HG02870 (cell line): ENCODE data around the gene FZD2.
"Not testable (repeated sequence)": the region's sequence is repeated elsewhere in the genome, so short reads cannot be mapped to it uniquely, and the experiment has no call there.

Experiments
- ATAC-seq: cut with Tn5 transposase; IDR thresholded peaks from one replicate; pipeline ENCODE4 v1.9.1; 2021; ENCODE audit warnings: mild to moderate bottlenecking, moderate library complexity; ENCODE audit not compliant: unreplicated experiment

Gene FZD2

DNA sequence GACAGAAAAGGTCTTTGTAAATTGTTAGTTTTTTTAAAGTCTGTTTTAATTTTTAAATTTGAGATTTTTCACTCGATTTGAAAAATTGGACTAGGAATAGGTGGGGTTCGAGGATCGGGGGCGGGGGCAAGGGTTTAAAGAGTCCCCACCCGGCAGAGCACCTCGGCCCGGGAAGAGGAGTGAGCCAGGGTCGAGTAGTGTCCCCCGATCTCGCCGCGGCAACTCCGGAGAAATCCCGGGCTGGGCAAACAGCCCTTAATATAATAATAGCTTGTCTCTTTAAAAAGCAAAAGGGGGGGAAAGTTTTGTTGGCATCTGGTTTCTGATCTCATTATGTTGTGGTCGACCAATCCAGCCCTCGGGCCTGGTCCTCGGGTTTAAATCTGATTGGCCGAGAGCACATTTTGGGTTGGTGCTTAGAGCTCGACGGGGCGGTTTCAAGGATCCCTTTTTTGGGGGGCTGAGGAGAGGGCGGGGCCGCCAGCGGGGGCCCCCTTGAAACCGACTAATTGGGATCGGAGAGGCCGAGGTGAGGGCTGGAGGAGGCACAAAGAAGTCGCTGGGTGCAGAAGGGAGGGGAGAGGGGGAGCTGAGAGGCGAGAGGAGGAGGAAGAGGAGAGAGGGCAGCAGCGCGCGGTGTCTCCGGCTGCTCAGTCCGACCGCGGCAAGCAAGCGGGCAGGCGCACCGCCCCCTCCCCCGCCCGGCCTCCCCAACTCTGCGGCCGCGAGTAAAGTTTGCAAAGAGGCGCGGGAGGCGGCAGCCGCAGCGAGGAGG is at the start of gene FZD2:
Gene FZD2 (plus strand): TSS at position 653 of the 775 bp plus-strand sequence. CDS start 205 bp downstream, outside the sequence.
- no peak for ATAC-seq

DNA sequence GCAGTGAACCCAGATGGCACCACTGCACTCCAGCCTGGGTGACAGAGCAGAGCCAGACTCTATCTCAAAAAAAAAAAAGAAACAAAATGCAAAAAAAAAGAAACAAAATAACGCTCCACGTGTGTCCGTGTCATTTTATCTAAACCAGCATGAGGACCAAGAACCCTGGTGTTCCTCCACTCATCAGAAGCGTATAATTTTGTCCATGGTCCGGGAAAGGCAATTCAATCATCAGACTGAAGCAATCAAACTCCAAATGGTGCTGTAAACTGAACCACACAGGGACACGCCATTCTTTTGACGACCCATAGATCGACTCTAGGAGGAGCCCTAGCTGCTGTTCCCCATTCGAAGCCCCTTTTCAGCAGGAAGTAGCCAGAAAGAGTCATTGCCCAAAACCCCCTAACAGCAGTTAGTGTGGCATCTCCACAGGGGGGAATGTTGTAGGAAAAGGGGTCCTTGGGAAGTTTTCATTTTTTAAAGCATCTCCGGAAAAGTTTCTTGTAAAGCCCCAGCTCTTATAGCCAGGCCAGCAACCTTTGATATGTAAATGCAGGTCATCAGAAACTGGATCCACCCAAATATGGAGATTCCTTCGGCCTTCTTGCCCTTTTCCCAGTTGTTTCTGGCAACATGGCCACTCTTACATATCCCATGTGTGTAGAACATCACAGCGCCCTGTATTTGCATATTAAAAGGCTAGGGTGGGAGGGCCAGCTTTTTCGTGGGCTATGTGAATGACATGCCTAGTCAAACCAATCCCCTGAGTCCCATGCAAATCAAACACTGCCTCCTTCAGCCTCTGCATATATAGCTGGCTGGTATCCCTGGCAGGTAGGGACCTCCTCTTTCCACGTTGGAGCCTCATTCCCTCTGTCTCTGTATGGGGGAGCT is 45.8 kb upstream of the FZD2 start:
- ATAC-seq: not testable (repeated sequence)

DNA sequence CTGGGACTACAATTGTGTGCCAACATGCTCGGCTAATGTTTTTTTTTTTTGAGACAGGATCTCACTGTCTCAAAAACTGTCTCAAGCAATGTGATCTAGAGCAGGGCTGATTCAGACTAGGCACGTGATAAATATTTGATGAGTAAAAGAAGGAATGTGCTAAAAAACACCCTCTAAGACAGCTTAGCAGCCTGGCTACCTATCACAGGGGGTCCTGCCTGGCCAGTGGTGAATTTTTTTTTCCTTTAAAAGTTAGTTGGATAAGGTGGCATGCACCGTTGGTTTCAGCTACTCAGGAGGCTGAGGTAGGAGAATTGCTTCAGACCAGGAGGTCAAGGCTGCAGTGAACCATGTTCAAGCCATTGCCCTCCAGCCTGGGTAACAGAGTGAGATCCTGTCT is 39.3 kb upstream of the FZD2 start:
- ATAC-seq: no peak

DNA sequence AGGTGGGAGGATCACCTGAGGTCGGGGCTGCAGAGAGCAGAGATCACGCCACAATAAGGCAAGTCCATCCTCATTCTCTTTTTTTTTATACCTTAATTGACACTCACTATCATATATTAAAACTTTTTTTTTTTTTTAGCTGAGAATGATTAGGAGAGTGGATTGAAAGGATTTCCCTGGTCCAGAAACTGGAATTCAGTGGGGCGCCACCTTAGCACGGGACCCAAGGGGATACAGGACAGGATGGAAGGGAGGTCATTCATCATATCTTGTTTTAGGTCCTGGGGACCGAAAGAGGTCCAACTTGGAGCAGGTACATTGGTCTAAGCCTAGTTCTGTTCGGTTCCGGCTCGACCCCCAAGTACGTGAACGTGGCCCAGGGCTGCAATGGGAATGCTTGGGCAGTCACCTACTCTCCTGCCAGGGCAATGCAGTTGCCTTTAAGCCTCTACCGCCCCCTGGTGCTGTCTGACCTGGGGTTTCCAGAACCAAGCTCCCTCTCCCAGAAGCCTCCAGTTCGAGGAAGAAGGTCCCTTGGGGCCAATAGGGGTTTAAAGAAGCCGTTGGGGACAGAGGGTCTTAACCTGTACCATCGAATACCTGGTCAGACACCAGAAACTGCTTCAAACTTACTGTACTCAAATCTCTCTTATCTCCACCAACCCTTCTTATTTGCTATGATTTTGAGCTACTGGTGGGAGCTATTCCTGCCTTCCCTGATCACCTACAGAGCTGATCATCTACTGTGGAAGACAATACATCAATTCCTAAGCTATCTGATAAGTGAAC is 34.2 kb upstream of the FZD2 start:
- ATAC-seq: no peak

DNA sequence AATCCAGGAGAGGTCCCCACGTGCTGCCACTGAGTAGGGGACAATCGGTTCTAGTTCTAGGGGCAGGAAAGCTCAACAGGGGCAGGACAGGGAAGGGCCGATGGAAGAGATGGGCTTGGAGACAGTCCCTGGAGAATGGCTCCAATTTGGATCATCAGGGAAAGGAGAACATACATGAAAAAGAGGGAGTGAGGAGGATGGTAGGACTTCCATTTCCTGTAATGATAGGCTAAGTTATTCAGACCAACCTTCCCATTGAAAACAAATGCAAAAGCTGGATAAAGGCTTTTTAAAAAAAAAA is 33.7 kb upstream of the FZD2 start:
- ATAC-seq: no peak

DNA sequence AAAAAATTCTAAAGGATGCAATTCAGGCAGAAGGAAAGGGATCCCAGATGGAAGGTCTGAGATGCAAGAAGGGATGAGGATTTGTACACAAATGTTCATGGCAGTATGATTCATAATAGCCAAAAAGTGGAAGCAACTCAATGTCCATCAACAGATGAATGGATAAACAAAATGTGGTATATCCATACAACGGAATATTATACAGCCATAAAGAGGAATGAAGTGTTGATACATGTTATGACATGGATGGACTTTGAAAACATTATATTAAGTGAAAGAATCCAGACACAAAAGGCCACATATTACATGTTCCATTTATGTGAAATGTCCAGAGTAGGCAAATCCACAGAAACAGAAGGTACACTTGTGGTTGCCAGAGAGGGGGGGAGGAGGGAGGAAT is 30.2 kb upstream of the FZD2 start:
- no peak for ATAC-seq

DNA sequence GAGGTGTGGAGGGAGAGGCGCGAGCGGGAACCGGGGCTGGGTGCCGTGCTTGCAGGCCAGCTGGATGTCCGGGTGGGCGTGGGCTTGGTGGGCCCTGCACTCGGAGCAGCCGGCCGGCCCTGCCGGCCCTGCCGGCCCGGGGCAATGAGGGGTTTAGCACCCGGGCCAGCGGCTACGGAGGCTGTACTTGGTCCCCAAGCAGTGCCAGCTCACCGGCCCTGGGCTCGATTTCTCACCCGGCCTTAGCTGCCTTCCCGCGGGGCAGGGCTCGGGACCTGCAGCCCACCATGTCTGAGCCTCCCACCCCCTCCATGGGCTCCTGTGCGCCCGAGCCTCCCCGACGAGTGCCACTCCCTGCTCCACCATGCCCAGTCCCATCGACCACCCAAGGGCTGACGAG is 29.3 kb upstream of the FZD2 start:
- no peak for ATAC-seq

DNA sequence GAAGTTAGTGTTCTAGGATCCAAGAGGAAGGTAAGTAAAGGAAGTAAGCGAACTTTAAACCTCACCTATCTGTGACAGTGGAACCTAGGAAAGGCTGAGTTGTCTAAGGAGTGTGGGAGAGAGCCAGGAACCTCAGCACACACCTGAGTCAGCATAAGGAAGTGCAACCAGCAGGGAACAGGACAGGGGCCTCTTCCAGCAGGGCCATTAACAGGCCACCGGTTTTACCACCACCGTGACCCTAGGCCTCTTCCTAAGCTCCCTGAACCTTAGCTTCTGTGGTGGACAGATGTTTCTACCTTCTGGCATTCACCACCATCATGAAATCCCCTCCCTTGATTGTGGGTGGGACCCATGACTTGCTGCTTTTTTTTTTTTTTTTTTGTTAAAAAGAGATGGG is 27.4 kb upstream of the FZD2 start:
- no peak for ATAC-seq

DNA sequence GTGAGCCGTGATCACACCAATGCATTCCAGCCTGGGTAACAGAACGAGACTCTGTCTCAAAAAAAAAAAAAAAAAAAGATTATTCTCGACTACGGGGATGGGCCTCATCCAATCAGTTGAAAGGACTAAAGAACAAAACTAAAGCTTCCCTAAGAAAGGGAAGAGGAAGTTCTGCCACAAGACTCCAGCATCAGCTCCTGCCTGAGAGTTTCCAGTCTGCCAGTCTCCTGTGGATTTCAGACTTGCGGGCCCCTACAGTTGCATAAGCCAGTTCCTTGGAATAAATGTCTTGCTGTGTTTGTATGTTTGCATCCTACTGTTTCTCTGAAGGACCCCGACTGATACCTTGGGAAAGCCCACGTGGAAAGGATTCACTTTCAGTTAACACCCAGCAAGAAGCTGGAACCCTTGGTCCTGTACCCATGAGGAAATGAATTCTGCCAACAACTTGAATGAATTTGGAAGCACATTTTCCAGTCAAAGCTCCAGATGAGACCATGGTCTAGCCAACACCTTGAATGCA is 26.3 kb upstream of the FZD2 start:
- ATAC-seq: no peak

DNA sequence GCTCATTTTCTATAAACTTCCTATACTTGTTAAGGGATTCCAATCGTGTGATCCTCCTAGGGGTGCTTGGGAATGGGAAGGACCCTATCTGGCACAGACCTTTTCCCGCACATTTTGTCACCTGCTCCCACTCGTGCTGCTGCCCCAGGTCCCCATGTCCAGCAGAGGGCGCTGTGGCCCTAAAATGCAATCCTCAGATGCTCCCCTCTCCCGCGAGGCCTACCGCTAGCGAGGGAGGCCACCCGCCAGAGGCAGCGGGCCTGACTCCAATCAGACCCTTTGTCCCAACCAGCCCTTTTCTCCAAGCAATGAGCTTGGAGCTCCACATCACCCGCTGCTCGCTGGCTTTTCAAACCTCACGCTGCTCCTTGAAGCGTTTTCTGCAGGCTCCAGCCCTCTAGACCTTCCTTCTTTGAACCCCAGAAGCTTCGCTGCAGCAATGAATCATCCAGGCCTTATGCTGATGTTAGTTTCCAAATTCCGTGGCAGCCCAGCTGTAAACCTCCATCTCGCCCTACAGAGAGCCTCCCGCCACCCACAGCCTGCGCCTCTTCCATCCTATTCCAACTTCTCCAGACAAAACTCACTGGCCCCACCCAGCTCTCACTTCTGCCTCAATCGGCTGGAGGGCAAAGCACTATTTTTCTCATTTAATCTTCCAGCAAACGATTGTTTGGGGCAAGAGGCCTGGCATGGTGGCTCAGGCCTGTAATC is 23.6 kb upstream of the FZD2 start:
- no peak for ATAC-seq

DNA sequence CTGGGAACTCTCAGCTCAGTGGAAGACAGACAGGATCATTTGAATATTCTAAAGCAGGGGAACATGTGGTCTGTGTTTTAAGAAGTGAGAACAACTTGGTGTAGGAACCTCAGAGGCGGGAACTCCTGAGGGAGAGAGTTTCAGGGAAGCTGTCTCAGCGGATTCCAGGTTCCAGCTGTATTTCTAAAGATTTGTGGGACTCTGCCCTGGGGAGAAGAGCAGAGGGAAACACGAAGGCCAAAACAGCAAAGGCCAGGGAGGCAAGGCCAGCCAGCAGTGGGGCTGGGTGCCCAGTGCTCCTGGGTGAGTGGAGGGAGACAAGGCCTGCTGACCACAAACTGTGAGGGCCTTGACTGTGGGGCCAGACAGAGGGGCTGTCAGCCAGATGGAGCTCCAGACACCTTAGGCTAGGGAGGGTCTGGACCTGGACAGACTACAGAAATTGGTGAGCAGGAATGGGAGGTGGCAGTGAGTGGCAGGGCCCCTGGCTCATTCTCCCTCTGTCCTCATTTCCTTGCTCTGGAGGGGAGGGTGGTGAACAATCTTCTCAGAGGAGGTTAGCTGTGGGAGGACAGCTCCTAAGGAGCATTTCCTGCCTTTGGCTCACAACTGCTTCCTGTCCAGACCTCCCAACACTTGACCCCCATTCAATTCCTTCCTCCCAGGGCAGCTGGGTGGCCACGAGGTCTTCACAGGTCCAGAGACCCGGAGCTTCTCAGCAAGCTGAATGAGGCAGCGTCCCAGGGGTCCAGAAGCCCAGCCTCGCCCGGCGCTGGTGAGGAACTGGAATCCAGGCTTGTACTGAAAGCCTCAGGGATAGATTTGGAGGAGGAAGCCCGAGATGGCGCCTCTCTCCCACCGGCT is 21.0 kb upstream of the FZD2 start:
- ATAC-seq: no peak

DNA sequence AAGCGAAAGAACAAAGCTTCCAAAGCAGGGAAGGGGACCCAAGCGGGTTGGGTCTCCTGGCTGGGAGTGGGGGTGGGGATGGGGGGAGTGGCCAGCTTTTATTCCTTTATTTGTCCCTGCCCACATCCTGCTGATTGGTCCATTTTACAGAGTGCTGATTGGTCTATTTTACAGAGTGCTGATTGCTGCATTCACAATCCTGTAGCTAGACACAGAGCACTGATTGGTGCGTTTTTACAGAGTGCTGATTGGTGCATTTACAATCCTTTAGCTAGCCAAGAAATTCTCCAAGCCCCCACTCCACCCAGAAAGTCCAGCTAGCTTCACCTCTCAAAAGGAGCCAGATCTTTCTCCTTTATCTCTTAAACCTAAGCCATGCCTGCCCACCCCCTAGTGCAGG is 19.4 kb upstream of the FZD2 start:
- ATAC-seq: not testable (repeated sequence)

DNA sequence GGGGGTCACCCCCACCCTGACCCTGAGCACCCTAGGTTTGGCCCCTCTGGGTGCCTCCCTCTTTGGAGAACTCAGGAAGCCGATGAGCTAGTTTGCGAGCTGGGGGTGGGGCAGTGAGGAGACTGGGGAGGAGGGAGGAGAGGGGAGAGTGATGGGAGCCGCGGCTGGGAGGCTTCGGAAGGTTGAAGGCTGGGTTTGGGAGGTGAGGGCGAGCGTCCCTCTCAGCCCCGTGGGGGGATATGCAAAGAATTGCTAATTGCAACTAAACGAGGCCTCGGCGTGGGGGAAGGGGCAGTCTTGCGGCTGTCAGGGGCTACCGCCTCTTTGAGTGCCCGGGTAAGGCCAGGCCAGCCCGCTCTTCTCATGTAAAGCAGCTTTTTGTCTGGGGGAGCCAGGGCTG is 17.6 kb upstream of the FZD2 start:
- no peak for ATAC-seq

DNA sequence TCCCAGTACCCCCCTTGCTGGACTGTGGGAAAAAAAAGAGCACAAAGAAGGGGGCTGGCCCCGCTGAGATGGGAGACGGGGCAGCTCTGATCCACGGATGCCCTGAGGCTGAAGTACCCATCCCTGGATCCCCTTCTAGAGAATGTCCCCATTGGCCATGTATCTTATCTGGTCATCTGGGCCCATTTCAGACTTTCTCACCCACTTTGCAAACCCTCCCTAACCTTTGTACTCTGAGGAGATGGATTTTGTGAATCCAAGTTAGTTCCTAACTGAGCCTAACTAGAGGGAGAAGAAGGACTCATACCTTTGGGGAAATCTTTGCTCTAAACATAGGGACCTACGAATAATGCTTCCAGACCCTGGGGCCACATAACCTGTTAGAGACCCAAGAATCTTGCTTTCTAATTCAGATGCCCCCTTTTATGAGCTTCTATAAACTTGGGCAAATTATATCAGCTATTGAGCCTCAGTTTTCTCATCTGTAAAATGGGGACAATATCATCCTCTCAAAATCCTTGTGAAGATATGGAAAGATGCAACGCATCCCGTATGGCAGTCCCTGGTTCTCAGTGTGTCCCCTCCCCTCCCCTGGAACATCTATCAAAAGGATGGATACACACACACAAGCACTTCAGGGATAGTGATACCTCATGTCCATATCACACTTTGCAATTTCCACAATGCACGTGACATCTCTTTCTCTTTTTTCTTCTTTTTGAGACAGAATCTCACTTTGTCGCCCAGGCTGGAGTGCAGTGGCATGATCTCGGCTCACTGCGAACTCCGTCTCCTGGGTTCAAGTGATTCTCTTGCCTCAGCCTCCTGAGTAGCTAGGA is 16.8 kb upstream of the FZD2 start:
- no peak for ATAC-seq

DNA sequence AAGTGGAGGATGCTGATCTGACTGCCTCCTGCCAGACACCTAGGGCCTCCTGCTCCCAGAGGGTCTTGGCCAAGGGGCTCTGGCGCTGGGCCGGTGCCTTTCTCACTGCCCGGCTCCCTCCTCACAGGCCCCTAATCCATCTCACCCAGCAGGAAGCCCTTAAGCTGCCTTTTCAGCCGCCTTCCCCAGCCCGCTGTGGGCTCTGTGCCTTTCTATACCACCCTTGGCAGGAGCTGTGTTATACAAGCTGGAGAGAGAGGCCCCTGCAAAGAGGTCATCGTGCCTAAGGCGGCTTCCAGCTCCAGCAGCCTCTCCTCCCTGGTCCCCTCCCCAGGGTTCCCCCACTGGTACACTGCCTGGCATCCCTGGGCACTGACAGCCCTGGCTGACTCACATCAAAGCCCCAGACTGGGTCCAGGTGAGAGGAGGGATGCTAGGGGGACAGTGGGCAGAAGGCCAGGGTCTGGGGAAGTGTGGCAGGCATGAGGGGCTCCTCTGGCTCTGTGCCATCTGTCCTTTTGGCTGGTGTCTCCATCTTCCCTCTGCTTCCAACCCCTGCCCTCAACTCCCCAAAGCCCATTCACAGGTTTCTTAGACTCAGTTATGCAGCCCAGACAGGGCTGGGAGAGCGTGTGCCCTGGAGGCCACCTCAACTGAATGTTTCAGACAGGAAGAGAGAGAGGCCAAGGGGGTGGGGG is 15.3 kb upstream of the FZD2 start:
- ATAC-seq: no peak

DNA sequence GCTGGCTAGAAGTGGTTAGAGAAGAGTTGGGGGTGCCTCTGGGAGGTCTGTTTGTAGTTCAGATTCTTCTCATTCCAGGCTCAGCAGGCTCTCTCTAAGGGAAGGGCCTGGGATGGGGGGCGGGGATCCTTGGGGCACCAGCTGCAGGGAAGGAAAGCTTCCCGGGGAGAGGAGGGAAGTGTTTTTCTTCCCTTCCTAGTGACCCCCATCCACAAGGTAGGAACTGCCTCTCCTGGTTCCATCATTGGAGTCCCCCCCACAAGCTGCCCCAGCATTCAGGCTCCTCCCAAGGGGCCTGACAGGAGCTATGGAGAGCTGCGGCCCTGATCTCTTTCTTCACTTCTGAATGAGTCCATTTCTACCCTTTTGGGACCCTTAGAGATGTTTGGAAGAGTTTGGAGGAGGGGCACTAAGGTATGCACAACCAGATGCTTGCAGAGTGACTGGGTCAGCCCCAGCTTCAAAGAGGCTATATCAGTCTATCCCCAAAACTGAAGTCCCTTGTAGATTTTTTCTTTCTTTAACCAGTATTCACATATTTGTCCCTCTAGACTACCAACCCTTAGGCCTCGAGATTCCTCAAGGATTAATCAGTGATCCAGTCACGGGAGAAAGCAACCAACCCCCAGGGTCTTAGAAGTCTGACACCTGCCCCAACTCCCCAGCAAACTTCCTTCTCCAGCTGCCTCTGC is 13.9 kb upstream of the FZD2 start:
- ATAC-seq: no peak

DNA sequence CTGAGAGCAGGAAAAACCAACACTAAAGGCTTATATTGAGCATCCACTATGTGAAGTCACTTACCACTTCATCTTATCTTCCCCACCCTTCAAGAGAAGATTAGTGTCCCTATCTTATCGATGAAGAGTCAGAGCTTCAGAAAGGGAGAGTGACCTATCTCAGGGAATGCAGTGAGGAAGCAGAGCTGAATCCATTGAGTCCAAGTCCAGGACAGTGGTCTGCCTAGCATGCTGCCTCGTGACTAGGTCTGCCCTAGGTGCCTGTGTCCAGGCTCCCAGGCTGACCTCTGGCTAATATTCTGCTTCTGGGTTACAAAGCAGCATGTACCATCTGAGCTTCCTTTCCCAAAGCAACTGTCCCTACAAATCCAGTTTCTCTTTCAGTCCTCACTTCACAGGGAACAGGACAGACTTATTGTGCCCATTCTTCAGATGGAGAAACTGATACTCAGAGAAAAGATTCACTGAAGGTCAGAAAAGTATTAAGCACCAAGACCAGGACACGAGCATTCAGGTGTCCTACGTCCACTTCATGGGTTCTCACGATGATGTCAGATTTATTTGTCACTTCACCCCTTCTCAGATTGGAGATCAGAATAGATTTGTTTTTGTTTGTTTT is 13.3 kb upstream of the FZD2 start:
- ATAC-seq: no peak
